HG03457 (cell line): ENCODE data around the gene DHRS7C.
"Not testable (repeated sequence)": the region's sequence is repeated elsewhere in the genome, so short reads cannot be mapped to it uniquely, and the experiment has no call there.

Source experiments
- ATAC-seq: cut with Tn5 transposase; IDR thresholded peaks from one replicate; pipeline ENCODE4 v1.9.1; 2021; ENCODE audit warnings: moderate number of reproducible peaks; ENCODE audit not compliant: unreplicated experiment

DHRS7C gene

GRCh38 chr17:9810100-9810949 lies 18.9 kb upstream of the DHRS7C start:
- no peak for ATAC-seq

- no peak for ATAC-seq
Measured at GRCh38 chr17:9809409-9809808, 18.0 kb upstream of the DHRS7C start.

- no peak for ATAC-seq
Measured at GRCh38 chr17:9806699-9807098, 15.3 kb upstream of the DHRS7C start.

- ATAC-seq, result no peak
Measured at GRCh38 chr17:9805769-9806168, 14.4 kb upstream of the DHRS7C start.

- ATAC-seq, result no peak
Measured at GRCh38 chr17:9802697-9803096, 11.3 kb upstream of the DHRS7C start.

GRCh38 chr17:9802294-9802693 lies 10.9 kb upstream of the DHRS7C start:
- ATAC-seq, result no peak

GRCh38 chr17:9801505-9801904 lies 10.1 kb upstream of the DHRS7C start:
- no peak for ATAC-seq

- no peak for ATAC-seq
Measured at GRCh38 chr17:9798724-9799123, 7.3 kb upstream of the DHRS7C start.

GRCh38 chr17:9798008-9798407 lies 6.6 kb upstream of the DHRS7C start:
- no peak for ATAC-seq

GRCh38 chr17:9792181-9792840 lies 919 bp upstream of the DHRS7C start:
- no peak for ATAC-seq

GRCh38 chr17:9790316-9790715 lies 1.1 kb downstream of the DHRS7C start:
- no peak for ATAC-seq

GRCh38 chr17:9788601-9789000 lies 2.8 kb downstream of the DHRS7C start:
- ATAC-seq, result no peak

GRCh38 chr17:9784544-9784943 lies 6.8 kb downstream of the DHRS7C start:
- no peak for ATAC-seq

GRCh38 chr17:9783465-9783864 lies 7.9 kb downstream of the DHRS7C start:
- not testable (repeated sequence) for ATAC-seq

GRCh38 chr17:9783050-9783449 lies 8.3 kb downstream of the DHRS7C start:
- ATAC-seq, result no peak

- ATAC-seq, result no peak
Measured at GRCh38 chr17:9780552-9780951, 10.8 kb downstream of the DHRS7C start.

GRCh38 chr17:9776911-9777310 lies 14.5 kb downstream of the DHRS7C start:
- no peak for ATAC-seq

- ATAC-seq, result no peak
Measured at GRCh38 chr17:9772658-9773057, 18.7 kb downstream of the DHRS7C start.

- ATAC-seq, result no peak
Measured at GRCh38 chr17:9771465-9771864, 19.9 kb downstream of the DHRS7C start.

GRCh38 chr17:9769036-9769695 lies 22.2 kb downstream of the DHRS7C start:
- ATAC-seq, result no peak

GRCh38 chr17:9768381-9768934 lies 22.9 kb downstream of the DHRS7C start:
- no peak for ATAC-seq
